Stimulated activated CD8-positive, alpha-beta memory T cell treated with anti-CD3 and anti-CD28 coated beads, Interleukin-15, amount 100 ng/mL, for 4 hours (primary cell): ENCODE measurements around the gene ARSA.
A peak's percentile ranks its signal among the peaks of the same experiment; 100 is the strongest.

Source experiments
- DNase-seq, 2 donors: peaks; one replicate each; pipeline ENCODE4 v3.0.0-alpha.2; 2020; ENCODE audit warnings: low read depth in 2 of 2

ARSA gene

GRCh38 chr22:50604256-50605001 lies 23.5 kb downstream of the ARSA start:
- no peak for DNase-seq

- no peak for DNase-seq
These were observed 24.3 kb downstream of the ARSA start for GRCh38 chr22:50603511-50604255.

- no peak for DNase-seq
These were observed 25.6 kb downstream of the ARSA start for GRCh38 chr22:50602338-50602700.

GRCh38 chr22:50601669-50602337 lies 26.1 kb downstream of the ARSA start:
- no peak for DNase-seq

- DNase-seq: no peak
These were observed 26.8 kb downstream of the ARSA start for GRCh38 chr22:50600967-50601668.

GRCh38 chr22:50600538-50600937 lies 27.4 kb downstream of the ARSA start, which contains the start of gene MAPK8IP2:
MAPK8IP2 (plus strand) TSS chr22:50600793; CDS start chr22:50600819, 26 bp downstream.
- no peak for DNase-seq

- no peak for DNase-seq
These were observed 28.0 kb downstream of the ARSA start for GRCh38 chr22:50599816-50600455.

- DNase-seq: no peak
These were observed 30.9 kb downstream of the ARSA start for GRCh38 chr22:50597097-50597496.

- DNase-seq: no peak
These were observed 32.8 kb downstream of the ARSA start for GRCh38 chr22:50595189-50595588.

- DNase-seq: no peak
These were observed 40.5 kb downstream of the ARSA start for GRCh38 chr22:50587407-50587806.

- no peak for DNase-seq
These were observed 41.5 kb downstream of the ARSA start for GRCh38 chr22:50586416-50586815.

GRCh38 chr22:50585781-50586180 lies 42.2 kb downstream of the ARSA start:
- DNase-seq: no peak

- no peak for DNase-seq
These were observed 42.7 kb downstream of the ARSA start for GRCh38 chr22:50585238-50585637.

- no peak for DNase-seq
These were observed 43.6 kb downstream of the ARSA start for GRCh38 chr22:50584106-50585096.

GRCh38 chr22:50583294-50583861 lies 44.6 kb downstream of the ARSA start:
- no peak for DNase-seq

GRCh38 chr22:50582493-50583293 lies 45.3 kb downstream of the ARSA start, which contains the start of gene CHKB:
CHKB (minus strand) TSS chr22:50582849; CDS start chr22:50582781, 68 bp downstream.
- peak; percentile 95 to 96 for DNase-seq

- no peak for DNase-seq
These were observed 45.9 kb downstream of the ARSA start for GRCh38 chr22:50581950-50582492.
